CD4-positive, CD25-positive, alpha-beta regulatory T cell (primary cell): ENCODE measurements around the gene HOTAIR. TPM values are rescaled to one million over a fixed set of nuclear protein-coding genes. Genes with fewer than 3 reads are reported as not detected.
A peak's percentile ranks its signal among the peaks of the same experiment; 100 is the strongest.

ENCODE experiments used
- ATAC-seq, 2 donors: fragments of 150-1000 bp; cut with Tn5 transposase; one replicate each; pipeline ENCODE4 v1.10.0; 2021; ENCODE audit warnings: low read depth in 2 of 2, moderate number of reproducible peaks in 2 of 2, moderate library complexity in 1 of 2
- DNase-seq, 3 donors: peaks; one replicate each; pipeline versions ENCODE4 v3.0.0 to v3.0.0-alpha.2; 2012 to 2022; ENCODE audit warnings: mixed read lengths in 1 of 3
- H3K27ac ChIP-seq: one replicate; pipeline ENCODE4 v1.7.0; 2013; ENCODE audit warnings: mild to moderate bottlenecking, low read length; ENCODE audit not compliant: insufficient read depth, poor library complexity, severe bottlenecking
- H3K27me3 ChIP-seq: one replicate; pipeline ENCODE4 v1.7.0; 2013; ENCODE audit warnings: low read length; ENCODE audit not compliant: control insufficient read depth, insufficient read depth
- H3K36me3 ChIP-seq: one replicate; pipeline ENCODE4 v1.7.0; 2013; ENCODE audit warnings: mild to moderate bottlenecking, low read length, moderate library complexity; ENCODE audit not compliant: control insufficient read depth, insufficient read depth
- H3K4me1 ChIP-seq: 2 replicates; pipeline ENCODE4 v1.7.0; 2013; ENCODE audit warnings: mild to moderate bottlenecking, low read length; ENCODE audit not compliant: insufficient read depth, control insufficient read depth, poor library complexity, severe bottlenecking
- H3K4me3 ChIP-seq: one replicate; pipeline ENCODE4 v1.7.0; 2013; ENCODE audit warnings: low read depth, mild to moderate bottlenecking, low read length, moderate library complexity
- H3K9me3 ChIP-seq, 2 experiments: 1 replicate in 1 of 2; 2 replicates in 1 of 2; pipeline ENCODE4 v1.7.0; 2013; ENCODE audit warnings: low read length in 2 of 2, mild to moderate bottlenecking in 1 of 2, moderate library complexity in 1 of 2; ENCODE audit not compliant: control insufficient read depth in 2 of 2
- H3K27ac Mint-ChIP-seq, 3 donors: one replicate each; pipeline ENCODE4 v1.8.0; 2020 to 2022; ENCODE audit warnings: mild to moderate bottlenecking in 3 of 3, mixed read lengths in 3 of 3, moderate library complexity in 2 of 3
- H3K27me3 Mint-ChIP-seq: one replicate; pipeline ENCODE4 v1.8.0; 2022; ENCODE audit warnings: mild to moderate bottlenecking, mixed read lengths
- H3K36me3 Mint-ChIP-seq: one replicate; pipeline ENCODE4 v1.8.0; 2020; ENCODE audit warnings: mixed read lengths
- H3K4me1 Mint-ChIP-seq, 4 donors: one replicate each; pipeline ENCODE4 v1.8.0; 2020 to 2022; ENCODE audit warnings: mixed read lengths in 4 of 4, mild to moderate bottlenecking in 1 of 4
- H3K4me3 Mint-ChIP-seq, 4 donors: one replicate each; pipeline ENCODE4 v1.8.0; 2020 to 2022; ENCODE audit warnings: mild to moderate bottlenecking in 4 of 4, mixed read lengths in 4 of 4, moderate library complexity in 3 of 4
- H3K9me3 Mint-ChIP-seq, 7 donors: one replicate each; pipeline ENCODE4 v1.8.0; 2020 to 2022; ENCODE audit warnings: mixed read lengths in 7 of 7, mild to moderate bottlenecking in 3 of 7, moderate library complexity in 2 of 7
- polyA plus RNA-seq, 4 donors: library from polyadenylated mRNA; unstranded; fragments of 300-500 nt; fragmentation: Illumina TruSeq; gene quantifications; one replicate each; pipeline ENCODE4 v1.2.3, GENCODE V29; 2021
- total RNA-seq: library from RNA; stranded (reverse); gene quantifications from one replicate; pipeline ENCODE4 v1.2.3, GENCODE V29; 2022

Gene HOTAIR
- total and polyA plus RNA-seq, 5 donors from 2014 or later, result not detected

DNA sequence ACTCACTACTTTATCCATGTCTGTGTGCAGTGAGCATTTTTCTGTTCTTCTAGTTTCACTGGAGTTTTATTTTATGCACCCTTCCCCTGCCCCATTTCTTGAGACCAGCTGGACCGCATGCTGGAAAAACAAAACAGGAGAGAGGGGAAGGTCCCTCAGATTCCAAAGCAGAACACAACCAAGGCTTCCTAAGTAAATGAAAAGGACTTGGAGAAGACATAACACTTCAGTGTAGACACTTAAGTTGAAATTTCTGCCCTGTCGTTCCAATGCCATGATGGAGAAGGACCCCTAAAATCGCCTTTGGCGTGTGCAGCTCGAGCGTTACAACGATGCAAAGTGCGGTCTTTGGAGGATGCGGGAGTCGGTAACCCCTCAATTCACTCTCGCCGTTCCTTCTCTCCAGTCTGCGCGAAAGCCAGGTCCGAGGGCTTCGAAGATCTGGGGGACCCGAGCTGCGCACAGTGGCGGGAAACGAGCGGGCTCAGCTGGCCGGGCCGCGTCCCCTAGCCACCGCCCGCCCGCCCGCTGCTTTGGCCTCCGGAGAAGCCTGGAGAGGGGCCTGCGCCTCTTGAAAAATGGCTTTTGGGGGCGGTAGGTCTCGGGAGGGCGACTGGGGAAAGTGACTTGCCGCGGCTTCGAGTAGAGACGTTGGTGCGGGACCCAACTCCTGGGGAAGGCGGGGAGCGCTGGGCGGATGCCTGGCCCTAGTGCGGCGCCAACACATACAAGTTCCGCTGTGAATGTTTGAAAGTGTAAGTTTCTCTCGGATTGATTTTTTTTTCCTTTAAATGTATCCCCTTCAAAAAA is 47.3 kb downstream of the HOTAIR start:
- Histone ChIP-seq H3K9me3 (peaks cover 7 to 8% of the 10 kb centered on the region in 2 experiments), H3K4me1 (no peaks in the 10 kb centered on the region), H3K4me3 (no peak overlapping the region), H3K27me3 (peaks cover 81% of the 10 kb centered on the region), H3K36me3 (no peaks in the 10 kb centered on the region), H3K27ac (no peak overlapping the region)
- Mint-ChIP-seq H3K27ac (no peak overlapping the region), H3K4me1 (peaks cover 0 to 5% (median 0%) of the 10 kb centered on the region in 4 donors), H3K36me3 (no peaks in the 10 kb centered on the region), H3K4me3 (peak overlapping the region in 1 of 4 donors; percentile 11), H3K9me3 (peaks cover 0 to 8% (median 2%) of the 10 kb centered on the region in 7 donors), H3K27me3 (peaks cover 91% of the 10 kb centered on the region)
- ATAC-seq, result no peak
- no peak for DNase-seq

- H3K9me3 ChIP-seq, result peaks cover 0 to 8% of the 10 kb centered on the region in 2 experiments
- peaks cover 0 to 5% (median 0%) of the 10 kb centered on the region in 7 donors for H3K9me3 Mint-ChIP-seq
- no peak for DNase-seq
- H3K4me1 Mint-ChIP-seq, result no peaks in the 10 kb centered on the region
- H3K27me3 ChIP-seq, result peaks cover 71% of the 10 kb centered on the region
- H3K27ac ChIP-seq, result no peak overlapping the region
- no peaks in the 10 kb centered on the region for H3K36me3 ChIP-seq
- H3K4me1 ChIP-seq, result no peaks in the 10 kb centered on the region
- H3K4me3 ChIP-seq, result no peak overlapping the region
- no peak overlapping the region for H3K4me3 Mint-ChIP-seq
- H3K27ac Mint-ChIP-seq, result no peak overlapping the region
- no peak for ATAC-seq
- peaks cover 92% of the 10 kb centered on the region for H3K27me3 Mint-ChIP-seq
- no peaks in the 10 kb centered on the region for H3K36me3 Mint-ChIP-seq
Measured at GRCh38 chr12:53924521-53925405, 50.0 kb downstream of the HOTAIR start.

- Histone ChIP-seq H3K4me1 (no peaks in the 10 kb centered on the region), H3K4me3 (no peak overlapping the region), H3K27ac (no peak overlapping the region), H3K27me3 (peaks cover 39% of the 10 kb centered on the region), H3K36me3 (no peaks in the 10 kb centered on the region), H3K9me3 (no peaks in the 10 kb centered on the region)
- H3K36me3 Mint-ChIP-seq, result no peaks in the 10 kb centered on the region
- peaks cover 0 to 5% (median 0%) of the 10 kb centered on the region in 7 donors for H3K9me3 Mint-ChIP-seq
- H3K27me3 Mint-ChIP-seq, result peaks cover 84% of the 10 kb centered on the region
- no peak overlapping the region for H3K27ac Mint-ChIP-seq
- ATAC-seq (no peak), DNase-seq (no peak)
- no peaks in the 10 kb centered on the region for H3K4me1 Mint-ChIP-seq
- H3K4me3 Mint-ChIP-seq, result no peak overlapping the region
Measured at GRCh38 chr12:53916788-53917655, 57.7 kb downstream of the HOTAIR start.

Other genes with a start within 250 kb of the HOTAIR start
- gene CALCOCO1, start 247.5 kb downstream of the HOTAIR start, total RNA-seq, result 209 TPM
- 100 to 1,000 TPM in 3 of 4 donors, 10 to 100 TPM in 1; 91.5 to 119 (median 112) TPM for gene CALCOCO1, start 247.5 kb downstream of the HOTAIR start, polyA plus RNA-seq
- gene CISTR, start 223.0 kb downstream of the HOTAIR start, total RNA-seq, result not detected
- not detected for gene CISTR, start 223.0 kb downstream of the HOTAIR start, polyA plus RNA-seq
- gene HOXC13, start 36.1 kb downstream of the HOTAIR start, total RNA-seq, result not detected
- not detected for gene HOXC13, start 36.1 kb downstream of the HOTAIR start, polyA plus RNA-seq
- gene HOXC12, start 20.1 kb downstream of the HOTAIR start, total RNA-seq, result not detected
- gene HOXC12, start 20.1 kb downstream of the HOTAIR start, polyA plus RNA-seq, result not detected
- gene HOXC11, start 1.8 kb downstream of the HOTAIR start, total RNA-seq, result not detected
- gene HOXC11, start 1.8 kb downstream of the HOTAIR start, polyA plus RNA-seq, result not detected
- gene HOXC10, start 10.2 kb upstream of the HOTAIR start, total RNA-seq, result not detected
- gene HOXC10, start 10.2 kb upstream of the HOTAIR start, polyA plus RNA-seq, result not detected
- not detected for gene HOXC9, start 25.2 kb upstream of the HOTAIR start, total RNA-seq
- gene HOXC9, start 25.2 kb upstream of the HOTAIR start, polyA plus RNA-seq, result not detected
- not detected for gene HOXC8, start 34.0 kb upstream of the HOTAIR start, total RNA-seq
- gene HOXC8, start 34.0 kb upstream of the HOTAIR start, polyA plus RNA-seq, result not detected
- gene HOXC6, start 53.5 kb upstream of the HOTAIR start, total RNA-seq, result not detected
- not detected for gene HOXC6, start 53.5 kb upstream of the HOTAIR start, polyA plus RNA-seq
- not detected for gene HOXC5, start 58.1 kb upstream of the HOTAIR start, total RNA-seq
- gene HOXC5, start 58.1 kb upstream of the HOTAIR start, polyA plus RNA-seq, result not detected
- 0.32 TPM for gene HOXC4, start 78.9 kb upstream of the HOTAIR start, total RNA-seq
- under 1 TPM in 1 of 4 donors, not detected in 3; 0.09 TPM for gene HOXC4, start 78.9 kb upstream of the HOTAIR start, polyA plus RNA-seq
- 13.0 TPM for gene SMUG1, start 214.0 kb upstream of the HOTAIR start, total RNA-seq
- gene SMUG1, start 214.0 kb upstream of the HOTAIR start, polyA plus RNA-seq, result 10 to 100 TPM; 24.5 to 38.1 (median 30.7) TPM